DND-41 (cell line): Measurements from ENCODE around the gene GINS2.

ENCODE experiments used
- ATAC-seq: fragments of 200-7000 bp; cut with Tn5 transposase; 3 replicates; pipeline ENCODE4 v1.9.1; 2021; ENCODE audit warnings: low read depth; ENCODE audit not compliant: insufficient read depth
- DNase-seq: peaks from one replicate; pipeline ENCODE4 v3.0.0-alpha.2; 2020
- H2AFZ ChIP-seq: 2 replicates; pipeline ENCODE4 v1.6.0; 2012; ENCODE audit warnings: low read depth, low read length
- H3K27ac ChIP-seq: 2 replicates; pipeline ENCODE4 v1.5.1; 2012; ENCODE audit warnings: low read length, inconsistent platforms
- H3K27me3 ChIP-seq: fragments of 200-600 bp; sonication (generic); 2 replicates; pipeline ENCODE4 v1.6.0; 2012; ENCODE audit warnings: low read length, mild to moderate bottlenecking, inconsistent platforms; ENCODE audit not compliant: insufficient read depth, poor library complexity
- H3K36me3 ChIP-seq: 2 replicates; pipeline ENCODE4 v1.5.1; 2012; ENCODE audit warnings: low read length, inconsistent platforms; ENCODE audit not compliant: insufficient read depth
- H3K4me1 ChIP-seq: 2 replicates; pipeline ENCODE4 v1.5.1; 2012; ENCODE audit warnings: mild to moderate bottlenecking, low read length; ENCODE audit not compliant: insufficient read depth
- H3K4me2 ChIP-seq: 2 replicates; pipeline ENCODE4 v1.6.0; 2012; ENCODE audit warnings: mild to moderate bottlenecking, moderate library complexity, low read length, inconsistent platforms; ENCODE audit not compliant: insufficient read depth
- H3K4me3 ChIP-seq, 2 experiments: fragments of 200-600 bp in 1 of 2; shearing (Covaris generic) in 1 of 2; 2 replicates each; pipeline ENCODE4 v1.5.1; 2012 to 2016; ENCODE audit warnings: inconsistent platforms in 2 of 2, low read length in 2 of 2, mild to moderate bottlenecking in 2 of 2, low read depth in 1 of 2, moderate library complexity in 1 of 2
- H3K79me2 ChIP-seq: 2 replicates; pipeline ENCODE4 v1.6.0; 2012; ENCODE audit warnings: low read length, inconsistent platforms; ENCODE audit not compliant: insufficient read depth
- H3K9ac ChIP-seq: 2 replicates; pipeline ENCODE4 v1.6.0; 2012; ENCODE audit warnings: low read depth, mild to moderate bottlenecking, inconsistent platforms, low read length, moderate library complexity
- H3K9me3 ChIP-seq: 2 replicates; pipeline ENCODE4 v1.5.1; 2012; ENCODE audit warnings: low read length, moderate library complexity, mild to moderate bottlenecking, inconsistent platforms; ENCODE audit not compliant: insufficient read depth, severe bottlenecking
- H4K20me1 ChIP-seq: 2 replicates; pipeline ENCODE4 v1.6.0; 2012; ENCODE audit warnings: low read length; ENCODE audit not compliant: insufficient read depth
- EZH2 ChIP-seq: IDR thresholded peaks from 3 replicates; pipeline ENCODE4 v1.6.1; 2012; ENCODE audit warnings: borderline replicate concordance, low read depth, mild to moderate bottlenecking, moderate library complexity, low read length, inconsistent platforms; ENCODE audit not compliant: severe bottlenecking
- TF ChIP-seq, protein P1 (sequence below): IDR thresholded peaks from 2 replicates; pipeline ENCODE4 v1.5.1; 2012; ENCODE audit warnings: borderline replicate concordance, low read length, moderate library complexity, mild to moderate bottlenecking; ENCODE audit not compliant: poor library complexity, severe bottlenecking; ENCODE audit errors: extremely low read depth

Gene GINS2

GRCh38 chr16:85718682-85719081 lies 29.9 kb upstream of the GINS2 start:
- peaks cover 11% of the 10 kb centered on the region; the same call in 1 of the 2 replicates for H4K20me1 ChIP-seq
- H3K36me3 ChIP-seq: no peaks in the 10 kb centered on the region
- H3K9me3 ChIP-seq: no peaks in the 10 kb centered on the region
- no peak overlapping the region for H2AFZ ChIP-seq
- no peak overlapping the region for H3K4me3 ChIP-seq
- H3K79me2 ChIP-seq: no peaks in the 10 kb centered on the region
- no peak overlapping the region for H3K4me2 ChIP-seq
- DNase-seq (no peak), ATAC-seq (no peak)
- no peak overlapping the region for H3K27ac ChIP-seq
- TF ChIP-seq, protein P1, sequence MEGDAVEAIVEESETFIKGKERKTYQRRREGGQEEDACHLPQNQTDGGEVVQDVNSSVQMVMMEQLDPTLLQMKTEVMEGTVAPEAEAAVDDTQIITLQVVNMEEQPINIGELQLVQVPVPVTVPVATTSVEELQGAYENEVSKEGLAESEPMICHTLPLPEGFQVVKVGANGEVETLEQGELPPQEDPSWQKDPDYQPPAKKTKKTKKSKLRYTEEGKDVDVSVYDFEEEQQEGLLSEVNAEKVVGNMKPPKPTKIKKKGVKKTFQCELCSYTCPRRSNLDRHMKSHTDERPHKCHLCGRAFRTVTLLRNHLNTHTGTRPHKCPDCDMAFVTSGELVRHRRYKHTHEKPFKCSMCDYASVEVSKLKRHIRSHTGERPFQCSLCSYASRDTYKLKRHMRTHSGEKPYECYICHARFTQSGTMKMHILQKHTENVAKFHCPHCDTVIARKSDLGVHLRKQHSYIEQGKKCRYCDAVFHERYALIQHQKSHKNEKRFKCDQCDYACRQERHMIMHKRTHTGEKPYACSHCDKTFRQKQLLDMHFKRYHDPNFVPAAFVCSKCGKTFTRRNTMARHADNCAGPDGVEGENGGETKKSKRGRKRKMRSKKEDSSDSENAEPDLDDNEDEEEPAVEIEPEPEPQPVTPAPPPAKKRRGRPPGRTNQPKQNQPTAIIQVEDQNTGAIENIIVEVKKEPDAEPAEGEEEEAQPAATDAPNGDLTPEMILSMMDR: peak; percentile 2
- no peak for TF ChIP-seq EZH2
- peaks cover 24% of the 10 kb centered on the region for H3K27me3 ChIP-seq
- no peak overlapping the region for H3K9ac ChIP-seq
- no peaks in the 10 kb centered on the region for H3K4me1 ChIP-seq

GRCh38 chr16:85718153-85718477 lies 29.4 kb upstream of the GINS2 start:
- Histone ChIP-seq H3K9ac (no peak overlapping the region), H2AFZ (no peak overlapping the region), H4K20me1 (peaks cover 11% of the 10 kb centered on the region; the same call in 1 of the 2 replicates), H3K4me2 (no peak overlapping the region), H3K9me3 (no peaks in the 10 kb centered on the region), H3K27me3 (peaks cover 24% of the 10 kb centered on the region), H3K27ac (no peak overlapping the region), H3K4me1 (no peaks in the 10 kb centered on the region), H3K79me2 (no peaks in the 10 kb centered on the region), H3K36me3 (no peaks in the 10 kb centered on the region), H3K4me3 (no peak overlapping the region)
- ATAC-seq (no peak), DNase-seq (no peak)
- TF ChIP-seq, protein P1: no peak
- TF ChIP-seq EZH2: no peak

GRCh38 chr16:85717393-85718152 lies 28.8 kb upstream of the GINS2 start:
- Histone ChIP-seq H3K79me2 (no peaks in the 10 kb centered on the region), H3K4me3 (no peak overlapping the region), H4K20me1 (peaks cover 11% of the 10 kb centered on the region; the same call in 1 of the 2 replicates), H3K27ac (no peak overlapping the region), H3K4me2 (no peak overlapping the region), H3K4me1 (no peaks in the 10 kb centered on the region), H3K9ac (no peak overlapping the region), H3K27me3 (peaks cover 24% of the 10 kb centered on the region), H3K36me3 (no peaks in the 10 kb centered on the region), H3K9me3 (no peaks in the 10 kb centered on the region), H2AFZ (no peak overlapping the region)
- no peak for TF ChIP-seq EZH2
- TF ChIP-seq, protein P1: peak; percentile 68
- ATAC-seq (peak; percentile 73), DNase-seq (peak; percentile 65)
